MM.1S (cell line): Measurements from ENCODE around the gene ELANE.

Experiments used
- DNase-seq: peaks from one replicate; pipeline ENCODE4 v3.0.0-alpha.2; 2015
- H2AFZ ChIP-seq: fragments of 300-600 bp; sonication (generic); 2 replicates; pipeline ENCODE4 v1.6.0; 2016; ENCODE audit warnings: antibody characterized with exemption, low read length
- H3F3A ChIP-seq: fragments of 300-600 bp; sonication (generic); 2 replicates; pipeline ENCODE4 v1.6.1; 2016; ENCODE audit warnings: mild to moderate bottlenecking, antibody characterized with exemption, low read length, moderate library complexity, mixed read lengths; ENCODE audit not compliant: insufficient read depth
- H3K27ac ChIP-seq: fragments of 300-600 bp; sonication (generic); 2 replicates; pipeline ENCODE4 v1.5.1; 2016; ENCODE audit warnings: mild to moderate bottlenecking, low read length
- H3K27me3 ChIP-seq: fragments of 300-600 bp; sonication (generic); replicated peaks from 2 replicates; pipeline ENCODE4 v1.6.0; 2016; ENCODE audit warnings: low read length; ENCODE audit not compliant: insufficient read depth
- H3K36me3 ChIP-seq: fragments of 300-600 bp; sonication (generic); replicated peaks from 2 replicates; pipeline ENCODE4 v1.6.1; 2016; ENCODE audit warnings: mild to moderate bottlenecking, low read length, mixed read lengths; ENCODE audit not compliant: insufficient read depth
- H3K4me1 ChIP-seq: fragments of 300-600 bp; sonication (generic); 2 replicates; pipeline ENCODE4 v1.6.1; 2016; ENCODE audit warnings: low read length, mixed read lengths
- H3K4me2 ChIP-seq: fragments of 300-600 bp; sonication (generic); 2 replicates; pipeline ENCODE4 v1.6.0; 2016; ENCODE audit warnings: low read depth, low read length
- H3K4me3 ChIP-seq: fragments of 300-600 bp; sonication (generic); 2 replicates; pipeline ENCODE4 v1.5.1; 2016; ENCODE audit warnings: low read length, mixed read lengths
- H3K79me2 ChIP-seq: fragments of 300-600 bp; sonication (generic); 2 replicates; pipeline ENCODE4 v1.6.1; 2016; ENCODE audit warnings: mixed run types, low read length, mixed read lengths
- H3K9ac ChIP-seq: fragments of 300-600 bp; sonication (generic); 2 replicates; pipeline ENCODE4 v1.6.1; 2016; ENCODE audit warnings: low read length, mixed read lengths
- H3K9me2 ChIP-seq: fragments of 300-600 bp; sonication (generic); replicated peaks from 2 replicates; pipeline ENCODE4 v1.6.1; 2016; ENCODE audit warnings: mild to moderate bottlenecking, low read length, mixed read lengths; ENCODE audit not compliant: insufficient read depth
- H3K9me3 ChIP-seq: fragments of 300-600 bp; sonication (generic); replicated peaks from 2 replicates; pipeline ENCODE4 v1.6.1; 2016; ENCODE audit warnings: mild to moderate bottlenecking, low read length, mixed read lengths; ENCODE audit not compliant: insufficient read depth
- H4K20me1 ChIP-seq: fragments of 300-600 bp; sonication (generic); 2 replicates; pipeline ENCODE4 v1.6.1; 2016; ENCODE audit warnings: mild to moderate bottlenecking, low read length, moderate library complexity, mixed read lengths; ENCODE audit not compliant: insufficient read depth
- EZH2 ChIP-seq: fragments of 300-600 bp; sonication (generic); optimal IDR thresholded peaks from 2 replicates; pipeline ENCODE3; 2017; ENCODE audit warnings: low read depth, mild to moderate bottlenecking, antibody characterized with exemption, low read length, mixed read lengths
- EZH2phosphoT487 ChIP-seq: fragments of 300-600 bp; sonication (generic); IDR thresholded peaks from 2 replicates; pipeline ENCODE4 v1.6.1; 2018; ENCODE audit warnings: antibody characterized with exemption, low read length
- TF ChIP-seq, protein P1 (sequence below): fragments of 300-600 bp; sonication (generic); IDR thresholded peaks from 2 replicates; pipeline ENCODE4 v1.5.1; 2016; ENCODE audit warnings: antibody characterized with exemption, low read length, mixed read lengths

The ELANE gene

DNA sequence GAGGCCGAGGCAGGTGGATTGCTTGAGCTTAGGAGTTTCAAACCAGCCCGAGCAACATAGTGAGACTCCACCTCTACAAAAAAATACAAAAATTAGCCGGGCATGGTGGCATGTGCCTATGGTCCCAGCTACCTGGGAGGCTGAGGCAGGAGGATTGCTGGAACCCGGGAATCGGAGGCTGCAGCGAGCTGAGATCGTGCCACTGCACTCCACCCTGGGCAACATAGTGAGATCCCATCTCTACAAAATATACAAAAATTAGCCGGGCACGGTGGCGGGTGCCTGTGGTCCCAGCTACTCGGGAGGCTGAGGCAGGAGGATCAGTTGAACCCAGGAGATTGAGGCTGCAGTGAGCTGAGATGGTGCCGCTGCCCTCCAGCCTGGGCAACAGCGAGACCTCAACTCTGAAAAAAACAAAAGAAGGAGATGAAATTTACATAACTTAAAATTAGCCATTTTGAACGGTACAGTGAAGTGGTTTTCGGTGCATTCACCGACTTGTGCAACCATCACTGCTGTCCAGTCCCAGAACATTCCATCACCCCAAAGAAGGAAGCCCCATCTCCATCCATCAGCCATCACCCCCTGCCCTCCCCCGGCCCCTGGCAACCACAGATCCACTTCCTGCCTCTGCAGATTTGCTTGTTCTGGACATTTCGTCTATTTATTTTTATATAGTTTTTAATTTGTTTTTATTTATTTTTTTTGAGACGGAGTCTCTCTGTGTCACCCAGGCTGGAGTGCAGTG lies 26.0 kb upstream of the ELANE start:
- Histone ChIP-seq H3K36me3 (no peaks in the 10 kb centered on the region), H3K79me2 (no peaks in the 10 kb centered on the region), H3F3A (no peaks in the 10 kb centered on the region), H2AFZ (no peak overlapping the region), H3K27ac (no peak overlapping the region), H3K4me3 (no peak overlapping the region), H4K20me1 (no peaks in the 10 kb centered on the region), H3K9me2 (no peaks in the 10 kb centered on the region), H3K4me2 (no peak overlapping the region), H3K4me1 (no peaks in the 10 kb centered on the region), H3K9me3 (no peaks in the 10 kb centered on the region), H3K27me3 (peaks cover 73% of the 10 kb centered on the region), H3K9ac (no peak overlapping the region)
- TF ChIP-seq EZH2phosphoT487 (no peak), EZH2 (no peak)
- TF ChIP-seq, protein P1, sequence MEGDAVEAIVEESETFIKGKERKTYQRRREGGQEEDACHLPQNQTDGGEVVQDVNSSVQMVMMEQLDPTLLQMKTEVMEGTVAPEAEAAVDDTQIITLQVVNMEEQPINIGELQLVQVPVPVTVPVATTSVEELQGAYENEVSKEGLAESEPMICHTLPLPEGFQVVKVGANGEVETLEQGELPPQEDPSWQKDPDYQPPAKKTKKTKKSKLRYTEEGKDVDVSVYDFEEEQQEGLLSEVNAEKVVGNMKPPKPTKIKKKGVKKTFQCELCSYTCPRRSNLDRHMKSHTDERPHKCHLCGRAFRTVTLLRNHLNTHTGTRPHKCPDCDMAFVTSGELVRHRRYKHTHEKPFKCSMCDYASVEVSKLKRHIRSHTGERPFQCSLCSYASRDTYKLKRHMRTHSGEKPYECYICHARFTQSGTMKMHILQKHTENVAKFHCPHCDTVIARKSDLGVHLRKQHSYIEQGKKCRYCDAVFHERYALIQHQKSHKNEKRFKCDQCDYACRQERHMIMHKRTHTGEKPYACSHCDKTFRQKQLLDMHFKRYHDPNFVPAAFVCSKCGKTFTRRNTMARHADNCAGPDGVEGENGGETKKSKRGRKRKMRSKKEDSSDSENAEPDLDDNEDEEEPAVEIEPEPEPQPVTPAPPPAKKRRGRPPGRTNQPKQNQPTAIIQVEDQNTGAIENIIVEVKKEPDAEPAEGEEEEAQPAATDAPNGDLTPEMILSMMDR: no peak
- DNase-seq: no peak

DNA sequence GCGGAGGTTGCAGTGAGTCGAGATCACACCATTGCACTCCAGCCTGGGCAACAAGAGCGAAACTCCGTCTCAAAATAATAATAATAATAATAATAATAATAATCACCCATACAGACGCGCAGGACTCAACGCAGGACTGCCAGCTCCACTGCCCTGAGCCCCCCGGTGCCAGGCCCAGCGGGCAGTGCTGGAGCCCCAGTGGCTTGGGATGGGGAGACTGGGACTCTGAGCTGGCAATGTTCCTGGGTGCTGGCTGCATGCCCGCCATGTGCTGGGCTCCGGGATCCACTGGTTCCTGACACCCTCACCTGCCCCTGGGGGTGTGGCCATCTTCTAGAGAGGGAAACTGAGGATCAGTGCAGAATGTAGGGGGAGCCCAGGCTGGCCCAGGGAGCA lies 24.8 kb upstream of the ELANE start:
- TF ChIP-seq, protein P1: no peak
- no peak for TF ChIP-seq EZH2phosphoT487
- TF ChIP-seq EZH2: no peak
- peaks cover 84% of the 10 kb centered on the region for H3K27me3 ChIP-seq
- H3K4me2 ChIP-seq: no peak overlapping the region
- no peaks in the 10 kb centered on the region for H3K4me1 ChIP-seq
- H2AFZ ChIP-seq: no peak overlapping the region
- no peaks in the 10 kb centered on the region for H3K36me3 ChIP-seq
- no peak for DNase-seq
- no peaks in the 10 kb centered on the region for H3K9me3 ChIP-seq
- H4K20me1 ChIP-seq: no peaks in the 10 kb centered on the region
- H3F3A ChIP-seq: no peaks in the 10 kb centered on the region
- no peaks in the 10 kb centered on the region for H3K9me2 ChIP-seq
- H3K79me2 ChIP-seq: no peaks in the 10 kb centered on the region
- no peak overlapping the region for H3K4me3 ChIP-seq
- H3K27ac ChIP-seq: no peak overlapping the region
- H3K9ac ChIP-seq: no peak overlapping the region

DNA sequence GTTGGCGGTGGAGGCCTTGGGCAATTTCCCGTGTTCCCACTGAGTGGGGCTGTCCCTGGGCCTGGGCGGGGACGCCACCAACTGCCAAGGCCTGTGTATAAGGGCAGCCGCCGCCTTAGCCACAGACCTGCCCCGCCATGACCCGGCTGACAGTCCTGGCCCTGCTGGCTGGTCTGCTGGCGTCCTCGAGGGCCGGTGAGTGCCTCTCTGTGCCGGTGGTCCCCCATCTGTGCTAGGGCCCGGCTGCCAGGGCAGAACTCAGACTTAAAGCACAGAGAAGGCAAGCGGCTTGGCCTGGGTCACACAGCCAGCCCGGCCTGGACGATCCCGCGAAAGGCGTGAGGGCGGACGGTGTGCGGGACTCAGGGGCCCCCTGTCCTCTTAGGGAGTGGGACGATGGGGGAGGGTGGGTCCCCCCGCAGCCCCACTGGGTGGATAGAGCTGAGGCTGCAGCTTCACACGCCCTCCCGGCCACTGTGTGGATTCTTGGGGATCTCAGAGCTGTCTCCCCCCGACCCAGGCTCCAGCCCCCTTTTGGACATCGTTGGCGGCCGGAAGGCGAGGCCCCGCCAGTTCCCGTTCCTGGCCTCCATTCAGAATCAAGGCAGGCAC lies 24.3 kb upstream of the ELANE start, which contains the start of gene AZU1:
Gene AZU1, plus strand, starts transcription at position 128 of the 612 bp plus-strand sequence. Its CDS starts 10 bp downstream, at position 138.
- Histone ChIP-seq H2AFZ (no peak within 1 kb of the TSS), H3K36me3 (no peaks in the 10 kb centered on the region), H3K27ac (no peak within 1 kb of the TSS), H4K20me1 (no peaks in the 10 kb centered on the region), H3F3A (no peaks in the 10 kb centered on the region), H3K79me2 (no peaks in the 10 kb centered on the region), H3K4me1 (no peaks in the 10 kb centered on the region), H3K4me3 (no peak within 1 kb of the TSS), H3K9me2 (no peaks in the 10 kb centered on the region), H3K9ac (no peak within 1 kb of the TSS), H3K9me3 (no peaks in the 10 kb centered on the region), H3K4me2 (no peak within 1 kb of the TSS), H3K27me3 (peaks cover 81% of the 10 kb centered on the region)
- DNase-seq: no peak
- TF ChIP-seq EZH2: no peak
